HG02943 (cell line): Measurements from ENCODE around the gene PLA2G2D.
"Not testable (repeated sequence)": the region's sequence is repeated elsewhere in the genome, so short reads cannot be mapped to it uniquely, and the experiment has no call there.

Experiments used
- ATAC-seq: cut with Tn5 transposase; IDR thresholded peaks from one replicate; pipeline ENCODE4 v1.9.1; 2021; ENCODE audit warnings: mild to moderate bottlenecking, low read depth, moderate library complexity; ENCODE audit not compliant: unreplicated experiment

PLA2G2D gene

DNA sequence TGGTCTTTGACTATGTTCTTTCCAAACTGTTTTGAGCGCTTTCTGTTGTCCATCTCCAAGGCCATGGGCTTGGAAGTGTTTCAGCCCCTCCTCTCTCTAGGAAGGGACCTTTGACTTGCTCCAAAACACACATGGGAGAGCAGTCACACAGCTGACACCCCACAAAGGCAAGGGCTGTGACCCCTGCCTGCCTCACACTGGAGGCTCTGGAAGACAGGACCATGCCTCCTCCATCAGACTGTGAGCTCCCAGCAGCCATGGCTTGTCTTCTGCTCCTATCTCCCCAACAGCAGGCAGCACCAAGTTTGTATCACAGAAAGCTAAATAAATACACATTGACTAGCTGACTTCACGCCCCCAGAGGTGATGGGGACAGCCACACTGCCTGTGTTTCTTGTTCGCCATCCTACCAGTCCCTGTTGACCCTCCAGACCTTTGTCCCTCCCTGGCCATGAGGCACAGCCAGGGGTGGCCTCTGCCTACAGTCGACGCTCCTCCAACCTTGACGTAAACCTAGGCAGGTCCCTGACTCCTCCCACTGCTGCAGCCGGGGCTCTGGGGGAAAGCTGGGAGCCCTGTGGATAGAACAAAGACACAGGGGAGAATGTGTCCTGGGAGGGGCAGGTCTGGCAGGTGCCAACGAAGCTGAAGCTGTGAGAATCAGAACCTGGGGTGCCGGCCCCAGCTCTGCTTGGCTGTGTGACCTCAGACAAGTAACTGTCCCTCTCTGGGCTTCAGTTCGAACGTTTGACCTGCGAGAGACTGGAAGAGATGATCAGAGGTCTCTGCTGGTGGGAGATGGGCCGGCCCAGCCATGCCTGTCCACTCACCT, 24.6 kb upstream of the PLA2G2D start:
- ATAC-seq, result no peak

GRCh38 chr1:20143318-20143717, 24.0 kb upstream of the PLA2G2D start:
- ATAC-seq, result no peak

- no peak for ATAC-seq
Observed at GRCh38 chr1:20142001-20142710, 22.8 kb upstream of the PLA2G2D start.

DNA sequence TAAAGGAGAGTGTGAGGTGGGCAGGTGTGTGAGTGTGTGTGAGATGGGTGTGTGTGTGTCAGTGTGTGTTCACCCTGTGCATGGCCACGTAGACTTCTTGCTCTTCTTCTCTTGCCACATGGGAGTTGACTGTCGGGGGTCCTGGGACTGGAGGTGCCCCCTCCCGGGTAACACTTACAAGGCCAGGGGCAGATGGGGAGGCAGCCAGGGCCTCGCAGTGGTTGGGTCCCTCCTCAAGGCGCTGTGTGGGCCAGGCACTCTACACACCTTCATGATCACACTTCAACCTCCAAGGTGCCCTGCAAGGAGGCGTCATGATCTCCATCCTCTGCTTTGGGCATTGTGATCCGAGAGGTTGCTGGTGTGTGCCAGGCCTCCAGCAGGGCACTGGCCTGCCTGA, 22.1 kb upstream of the PLA2G2D start:
- no peak for ATAC-seq

DNA sequence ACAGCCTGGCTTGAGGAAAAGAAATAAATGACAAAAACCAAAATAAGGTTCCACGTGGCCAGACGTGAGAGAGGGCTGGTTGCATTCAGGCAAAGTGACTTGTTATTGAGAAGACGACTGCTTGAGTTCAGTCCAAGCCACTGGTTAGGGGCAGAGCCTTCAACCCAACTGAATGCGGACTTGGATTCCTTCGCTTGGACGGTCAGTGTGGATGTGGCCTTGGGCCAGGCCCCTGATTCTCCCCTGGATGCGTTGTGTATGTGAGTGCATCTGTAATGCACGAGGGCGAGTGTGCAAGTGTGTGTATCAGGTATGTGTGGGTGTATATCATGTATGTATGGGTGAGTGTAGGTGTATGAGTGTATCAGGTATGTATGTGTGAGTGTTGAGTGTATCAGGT, 21.7 kb upstream of the PLA2G2D start:
- ATAC-seq, result no peak

GRCh38 chr1:20139776-20140612, 20.7 kb upstream of the PLA2G2D start:
- no peak for ATAC-seq

DNA sequence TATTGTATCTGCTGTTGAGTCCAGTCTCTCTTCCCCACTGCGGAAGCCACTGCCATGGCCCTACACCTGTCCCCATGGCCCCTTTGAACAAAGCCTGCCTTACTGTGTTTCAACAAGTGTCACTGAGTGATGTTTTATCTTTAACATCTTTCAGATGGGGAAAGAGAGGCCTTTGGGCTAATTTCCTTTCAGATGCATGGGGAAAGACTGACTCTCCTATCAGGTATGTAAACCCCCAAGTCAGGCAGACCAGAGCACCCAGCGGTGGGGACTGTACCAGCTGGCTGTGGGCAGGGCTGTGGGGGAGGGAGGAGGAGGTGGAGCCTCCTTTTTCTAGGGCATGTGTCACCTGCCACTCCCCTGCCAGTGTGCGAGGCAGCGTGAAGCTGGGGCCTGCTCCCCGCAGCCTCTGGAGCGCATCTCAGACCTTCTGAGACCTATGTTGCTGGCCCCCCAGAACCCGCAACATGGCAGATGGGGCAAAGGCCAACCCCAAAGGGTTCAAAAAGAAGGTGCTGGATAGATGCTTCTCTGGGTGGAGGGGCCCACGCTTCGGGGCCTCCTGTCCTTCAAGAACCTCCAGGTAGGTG, 19.7 kb upstream of the PLA2G2D start, which contains the start of gene PLA2G2F:
Gene PLA2G2F, plus strand, starts transcription at position 363 of the 590 bp plus-strand sequence. Its CDS starts 105 bp downstream, at position 468.
- no peak for ATAC-seq

DNA sequence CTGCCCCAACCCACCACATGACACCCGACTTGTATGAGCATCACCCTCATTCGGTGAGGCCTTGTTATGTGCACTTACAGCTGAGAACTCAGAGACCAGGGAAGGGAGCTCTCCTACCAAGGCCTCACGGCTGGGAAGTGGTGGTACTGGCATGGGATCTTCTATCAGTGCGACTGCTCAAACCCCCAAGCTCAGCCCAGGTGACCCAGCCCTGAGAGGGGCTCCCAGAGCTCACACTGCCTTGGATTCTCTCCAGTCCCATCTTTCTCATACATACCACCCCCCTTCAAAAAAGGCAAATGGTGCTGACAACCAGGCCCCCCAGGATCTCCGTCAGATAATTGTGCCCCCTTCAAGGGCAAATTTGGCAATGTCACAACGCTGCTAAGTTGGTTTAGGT, 19.0 kb upstream of the PLA2G2D start:
- no peak for ATAC-seq

- ATAC-seq, result no peak
Observed at GRCh38 chr1:20137604-20138003, 18.3 kb upstream of the PLA2G2D start.

DNA sequence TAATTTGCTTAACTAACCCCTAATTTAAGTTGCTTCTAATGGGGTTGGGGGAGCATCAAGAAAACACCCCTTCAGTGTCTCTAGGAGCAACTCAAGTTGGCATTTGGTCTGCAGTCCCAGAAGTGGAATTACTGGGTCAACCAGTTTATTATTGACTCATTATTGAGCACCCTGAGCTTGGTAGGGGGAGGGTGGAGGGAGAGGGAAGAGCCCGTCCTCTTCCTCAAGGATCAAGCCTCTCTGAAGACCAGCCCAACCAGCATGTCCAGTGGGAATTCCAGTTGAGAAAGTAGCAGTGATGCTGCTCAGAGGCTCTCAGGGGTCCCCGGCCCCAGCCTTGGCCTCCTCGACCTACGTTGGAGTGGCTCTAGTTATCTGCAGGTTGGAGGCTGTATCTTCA, 17.7 kb upstream of the PLA2G2D start:
- ATAC-seq, result no peak

DNA sequence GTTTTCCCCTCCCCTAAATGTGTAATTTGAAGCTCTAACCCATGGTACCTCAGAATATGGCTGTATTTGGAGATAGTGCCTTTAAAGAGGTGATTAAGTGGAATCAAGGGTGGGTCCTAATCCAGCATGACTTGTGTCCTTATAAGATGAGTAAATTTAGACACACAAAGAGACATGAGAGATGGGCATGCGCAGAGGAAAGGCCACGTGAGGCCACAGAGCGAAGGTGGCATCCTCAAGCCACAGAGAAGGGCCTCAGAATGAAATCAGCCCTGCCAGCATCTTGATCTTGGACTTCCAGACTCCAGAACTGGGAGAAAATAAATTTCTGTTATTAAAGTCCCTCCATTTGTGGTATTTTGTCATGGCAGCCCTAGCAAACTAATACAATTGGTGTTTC, 16.9 kb upstream of the PLA2G2D start:
- ATAC-seq, result no peak

DNA sequence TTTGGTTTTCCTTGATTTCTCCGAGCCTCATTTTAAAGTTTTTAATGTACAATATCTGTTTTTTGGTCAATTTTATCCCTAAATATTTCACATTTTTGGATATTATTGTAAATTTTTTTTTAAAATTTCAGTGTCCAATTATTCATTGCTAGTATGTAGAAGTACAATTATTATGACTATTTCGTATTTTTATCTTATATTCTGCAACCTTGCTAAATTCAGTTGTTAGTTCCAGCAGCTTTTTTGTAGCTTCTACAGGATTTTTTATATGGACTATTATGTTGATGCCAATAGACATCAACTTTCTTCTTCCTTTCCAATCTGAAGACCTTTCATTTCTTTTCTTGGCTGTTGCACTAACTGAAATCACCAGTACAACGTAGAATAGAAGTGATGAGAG, 15.7 kb upstream of the PLA2G2D start:
- ATAC-seq, result no peak

DNA sequence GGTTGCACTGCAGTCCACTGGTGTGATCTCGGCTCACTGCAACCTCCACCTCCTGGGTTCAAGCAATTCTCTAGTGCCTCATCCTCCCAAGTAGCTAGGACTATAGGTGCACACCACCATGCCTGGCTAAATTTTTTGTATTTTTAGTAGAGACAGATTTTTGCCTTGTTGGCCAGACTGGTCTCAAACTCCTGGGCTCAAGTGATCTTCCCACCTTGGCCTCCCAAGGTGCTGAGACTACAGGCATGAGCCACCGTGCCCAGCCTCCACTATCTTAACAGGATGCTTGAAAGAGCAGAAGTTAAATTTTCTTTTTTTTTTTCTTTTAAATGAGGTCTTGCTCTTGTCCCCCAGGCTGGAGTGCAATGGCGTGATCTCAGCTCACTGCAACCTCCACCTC, 11.2 kb upstream of the PLA2G2D start:
- ATAC-seq, result not testable (repeated sequence)

DNA sequence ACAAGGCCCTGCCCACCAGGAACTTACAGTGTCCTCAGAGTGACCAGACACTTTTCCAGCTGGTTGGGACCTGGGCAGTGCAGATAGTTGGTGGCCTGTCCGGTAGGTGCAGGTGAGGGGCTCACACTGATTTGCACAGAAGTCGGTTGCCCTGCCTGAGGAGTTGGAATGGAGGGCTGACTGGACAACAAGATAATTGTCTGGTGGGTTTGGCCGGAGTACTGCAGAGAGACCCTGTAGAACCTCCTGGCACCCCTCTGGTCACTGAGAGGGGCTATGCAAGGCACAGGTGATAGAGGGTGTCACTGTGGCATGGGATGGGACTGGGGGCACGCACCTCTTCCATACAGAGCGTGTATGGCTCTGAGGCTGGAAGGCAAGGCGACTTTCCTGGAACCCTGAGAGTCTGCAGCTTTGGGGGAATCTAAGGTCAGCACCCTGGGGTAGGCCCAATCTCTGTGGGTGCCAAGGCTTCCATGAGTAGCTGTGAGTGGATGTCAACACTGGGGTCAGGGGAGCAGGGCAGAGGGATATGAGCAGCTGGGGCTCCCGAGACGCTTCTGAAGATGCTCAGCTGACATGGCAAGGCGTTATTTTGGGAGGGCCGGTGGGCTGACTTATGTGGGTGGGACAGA, 7.6 kb upstream of the PLA2G2D start:
- no peak for ATAC-seq

DNA sequence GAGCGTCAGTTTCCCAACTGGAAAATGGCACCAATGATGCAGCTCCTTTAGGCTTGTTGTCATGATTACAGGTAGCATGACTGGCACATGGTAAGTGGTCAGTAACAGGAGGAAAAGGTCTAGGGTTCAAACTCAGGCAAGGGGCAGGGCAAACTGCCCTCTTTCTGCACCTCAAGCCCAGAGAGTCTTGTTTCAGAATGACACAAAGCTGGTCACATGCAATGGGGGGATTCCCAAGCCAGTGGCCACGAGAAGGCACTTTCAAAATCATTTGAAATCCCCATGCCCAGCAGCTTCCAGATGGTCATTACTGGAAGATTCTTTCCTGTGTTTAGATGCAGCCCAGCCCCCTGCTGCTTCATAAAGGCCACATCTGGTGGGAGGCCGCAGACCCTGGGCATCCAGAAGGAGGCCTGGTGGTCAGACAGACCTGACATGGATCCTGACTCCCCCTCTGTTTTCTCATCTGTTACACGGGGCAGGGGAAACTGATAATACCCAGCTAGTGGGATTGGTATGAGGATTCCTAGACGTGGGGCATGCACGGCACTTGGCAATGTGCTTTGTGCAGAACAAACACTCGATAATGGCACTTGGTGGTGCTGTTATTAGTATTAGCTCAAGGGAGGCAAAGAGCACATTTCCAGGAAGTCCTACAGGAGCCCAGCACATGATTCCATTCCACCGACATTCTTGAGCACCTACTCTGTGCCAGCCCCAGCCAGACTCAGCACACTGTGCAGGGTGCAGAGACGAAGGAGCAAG, 6.9 kb upstream of the PLA2G2D start:
- ATAC-seq, result no peak

DNA sequence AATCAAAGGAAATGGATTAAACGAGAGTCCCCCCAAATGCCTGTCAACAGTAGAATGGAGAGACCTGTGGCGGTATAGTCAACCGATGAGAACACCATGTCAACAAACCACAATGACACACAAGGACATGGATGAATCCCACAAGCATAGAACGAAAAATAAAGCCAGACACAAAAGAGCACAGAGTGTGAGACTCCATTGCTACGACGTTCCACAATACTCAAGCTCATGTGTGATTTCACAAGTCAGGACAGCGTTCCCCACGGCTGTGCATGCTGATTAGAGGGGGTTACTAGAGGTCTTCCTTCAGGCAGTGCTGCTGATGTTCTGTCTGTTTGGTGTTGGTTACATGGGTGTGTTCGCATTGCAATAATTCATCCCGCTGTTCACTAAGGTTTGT, 5.8 kb upstream of the PLA2G2D start:
- ATAC-seq, result no peak

DNA sequence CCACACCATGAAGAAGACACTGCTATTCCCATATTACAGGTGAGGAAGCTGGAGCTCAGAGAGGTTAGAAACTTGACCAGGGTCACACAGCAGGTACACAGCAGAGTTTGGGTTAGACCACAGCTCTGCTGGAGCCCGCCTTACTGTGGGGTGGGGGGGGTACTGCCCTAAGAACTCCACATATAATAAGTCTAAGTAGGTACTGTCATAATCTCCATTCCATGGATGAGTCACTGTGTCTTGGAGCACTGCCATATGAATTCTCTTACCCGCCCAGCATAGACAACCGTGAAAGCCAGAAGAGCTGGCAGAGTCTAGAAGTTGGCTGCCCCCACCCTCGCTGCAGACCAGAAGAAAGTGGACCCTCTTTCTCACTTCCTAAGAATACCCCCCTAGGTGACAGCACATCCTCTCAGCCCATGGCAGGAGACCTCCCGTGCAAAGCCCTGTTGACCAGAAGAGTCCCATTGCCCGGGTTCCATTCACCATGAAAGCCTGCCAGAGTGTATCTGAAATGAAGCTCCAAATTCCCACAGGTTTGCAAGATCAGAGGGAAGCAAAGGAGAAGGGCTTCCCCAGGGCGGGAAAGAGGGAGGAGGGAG, 5.2 kb upstream of the PLA2G2D start:
- ATAC-seq, result no peak

GRCh38 chr1:20123722-20124455, 4.6 kb upstream of the PLA2G2D start:
- ATAC-seq, result no peak
